GM19455 (cell line): ENCODE measurements around the gene TSPEAR.
"Not testable (repeated sequence)": the region's sequence is repeated elsewhere in the genome, so short reads cannot be mapped to it uniquely, and the experiment has no call there.

Experiments used
- ATAC-seq: cut with Tn5 transposase; IDR thresholded peaks from one replicate; pipeline ENCODE4 v1.9.1; 2021; ENCODE audit not compliant: unreplicated experiment

TSPEAR gene

DNA sequence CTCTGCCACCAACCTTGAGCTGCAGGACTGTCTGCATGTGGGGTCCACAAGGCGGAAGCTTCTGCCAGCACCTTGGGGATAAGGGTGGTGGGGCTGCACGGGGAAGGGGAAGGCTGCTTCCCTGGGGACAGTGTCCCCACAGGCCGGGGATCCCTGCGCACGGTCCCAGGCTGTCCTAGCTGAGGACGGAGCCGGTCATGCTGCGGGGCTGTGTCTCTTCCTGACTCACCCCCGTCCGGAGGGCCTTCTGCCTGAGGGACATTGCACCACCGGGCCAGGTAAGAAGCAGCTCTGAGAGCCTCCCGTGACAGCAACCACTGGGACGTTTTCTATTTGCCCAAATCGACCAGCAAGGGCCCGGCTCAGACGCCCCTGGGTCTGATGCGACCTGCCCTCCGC, 201.3 kb downstream of the TSPEAR start:
- ATAC-seq: no peak

DNA sequence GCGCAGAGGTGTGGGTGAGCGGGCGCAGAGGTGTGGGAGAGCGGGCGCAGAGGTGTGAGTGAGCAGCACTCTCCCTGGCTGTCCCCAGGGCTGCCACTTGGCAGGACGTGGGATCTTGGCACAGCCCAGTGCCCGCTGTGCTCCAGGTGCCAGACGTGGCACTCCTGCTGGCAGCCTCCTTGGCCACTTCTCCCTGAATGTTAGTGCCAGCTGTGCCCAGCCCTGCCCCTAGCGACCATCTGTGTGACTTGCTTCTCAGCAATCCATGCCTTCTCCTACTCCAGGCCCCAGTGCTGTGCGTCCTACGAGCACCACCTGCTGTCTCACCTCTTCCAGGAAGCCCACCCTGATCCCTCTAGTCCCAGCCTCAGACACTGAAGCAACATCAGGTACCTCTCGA, 201.8 kb downstream of the TSPEAR start:
- no peak for ATAC-seq

DNA sequence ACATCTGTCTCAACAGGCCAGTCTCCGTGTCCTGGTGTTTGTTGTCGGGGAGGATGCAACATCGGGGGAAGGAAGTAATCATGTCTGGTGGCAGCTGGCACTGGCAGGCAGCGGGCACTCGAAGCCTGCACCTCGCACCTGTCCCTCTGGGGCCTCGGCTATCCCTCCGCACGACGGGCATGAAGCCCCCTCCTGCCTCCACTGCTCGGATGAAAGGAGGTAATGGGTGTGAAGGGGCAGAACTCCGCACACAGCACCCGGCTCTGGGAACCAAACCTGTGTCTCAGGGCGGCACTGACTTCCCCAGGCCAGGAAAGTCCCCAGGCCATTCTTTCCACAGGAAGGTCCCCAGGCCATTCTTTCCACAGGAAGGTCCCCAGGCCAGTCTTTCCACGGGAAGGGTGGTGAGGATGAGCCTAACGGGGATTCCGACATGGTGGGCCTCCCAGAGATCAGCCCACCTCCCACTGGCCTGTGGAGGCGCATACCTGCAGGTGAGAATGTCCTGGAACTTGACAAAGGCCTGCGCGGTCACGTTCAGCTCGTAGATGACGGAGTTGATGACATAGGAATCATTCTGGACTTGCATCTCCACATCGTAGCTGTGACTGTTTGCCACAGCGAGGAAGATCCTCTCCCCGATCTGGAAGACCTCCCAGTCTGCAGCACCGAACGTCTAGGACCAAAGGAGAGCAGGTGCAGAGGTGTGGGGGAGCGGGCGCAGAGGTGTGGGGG, 202.5 kb downstream of the TSPEAR start:
- no peak for ATAC-seq

- no peak for ATAC-seq
These were observed 203.0 kb downstream of the TSPEAR start for GRCh38 chr21:44508426-44508710.

DNA sequence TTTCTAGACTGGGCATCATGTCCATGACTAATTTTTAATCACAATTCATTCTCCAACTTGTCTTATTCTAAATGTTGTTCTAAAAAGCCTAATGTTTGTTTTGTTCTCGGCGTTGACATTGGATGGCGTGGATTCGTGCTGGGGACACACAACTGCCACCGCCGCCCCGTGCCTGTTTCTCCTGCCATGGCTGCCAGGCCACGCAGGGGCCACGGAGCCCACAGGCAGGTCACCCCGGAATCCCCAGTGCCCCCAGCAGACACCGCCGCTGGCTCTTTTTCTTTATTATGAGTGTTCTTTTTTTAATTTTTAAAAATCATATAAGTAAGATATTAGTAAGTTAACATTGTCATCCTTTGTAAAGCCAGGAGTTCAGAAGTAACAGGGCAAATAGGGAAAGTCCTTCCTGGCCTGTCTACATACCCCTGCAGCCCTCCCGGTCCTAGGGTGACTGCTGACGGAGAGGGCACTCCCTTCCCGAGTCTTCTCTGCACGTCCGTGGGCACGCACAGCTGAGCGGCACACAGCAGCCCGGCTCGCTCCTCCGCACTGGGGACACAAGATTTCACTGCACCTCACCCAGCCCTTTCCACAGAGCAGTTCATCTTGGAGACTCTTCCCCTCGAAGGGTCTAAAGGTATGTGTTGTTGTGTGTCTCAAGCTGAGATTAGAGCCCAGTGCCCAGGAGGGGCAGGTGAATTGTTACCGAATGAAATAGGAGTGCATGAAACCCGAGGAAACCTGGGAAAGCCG, 203.5 kb downstream of the TSPEAR start:
- no peak for ATAC-seq

DNA sequence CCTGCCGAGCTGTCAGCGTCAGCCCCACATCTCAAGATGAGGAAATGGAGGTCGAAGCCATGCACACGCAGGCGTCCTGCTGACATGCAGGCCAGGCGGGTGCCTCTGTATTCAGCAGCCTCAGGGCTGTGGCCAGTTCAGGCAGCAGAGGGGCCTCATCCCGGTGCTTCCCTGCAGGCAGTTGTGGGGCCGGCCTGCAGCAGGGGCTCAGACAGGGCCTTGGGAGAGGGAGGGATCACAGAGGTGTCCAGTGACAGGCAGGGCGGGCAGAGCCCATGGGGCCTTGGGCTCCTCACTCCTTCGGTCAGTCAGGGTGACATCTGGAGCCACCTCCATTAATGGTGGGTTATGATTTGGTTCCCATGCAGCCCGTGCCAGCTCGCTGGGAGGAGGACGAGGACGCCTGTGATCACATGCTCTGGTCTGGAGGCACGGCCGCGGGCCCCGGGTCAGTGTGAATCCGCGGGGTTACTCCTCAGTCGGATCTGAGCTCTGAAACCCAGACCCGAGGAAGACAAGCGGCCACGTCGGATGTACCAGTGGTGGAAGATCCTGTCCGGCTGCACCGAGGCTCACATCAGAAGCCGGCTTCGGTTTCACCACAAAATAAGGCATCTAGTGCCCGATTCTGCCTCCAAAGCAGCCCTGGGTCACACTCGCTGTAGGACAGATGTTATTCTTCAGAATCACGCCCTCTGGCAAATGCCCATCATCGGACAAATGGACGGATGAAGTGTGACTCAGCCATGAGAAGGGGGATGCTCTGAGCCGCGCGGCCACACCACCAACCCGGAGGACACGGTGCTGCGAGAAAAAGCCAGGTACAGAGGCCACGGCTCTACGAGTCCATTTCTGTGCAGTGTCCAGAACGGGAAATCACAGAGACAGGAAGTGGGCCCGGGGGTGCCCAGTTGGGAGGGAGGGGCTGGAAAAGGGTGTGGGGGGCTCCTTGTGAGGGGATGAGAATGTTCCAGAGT, 204.8 kb downstream of the TSPEAR start:
- ATAC-seq: no peak

- no peak for ATAC-seq
These were observed 205.6 kb downstream of the TSPEAR start for GRCh38 chr21:44505673-44506278.

DNA sequence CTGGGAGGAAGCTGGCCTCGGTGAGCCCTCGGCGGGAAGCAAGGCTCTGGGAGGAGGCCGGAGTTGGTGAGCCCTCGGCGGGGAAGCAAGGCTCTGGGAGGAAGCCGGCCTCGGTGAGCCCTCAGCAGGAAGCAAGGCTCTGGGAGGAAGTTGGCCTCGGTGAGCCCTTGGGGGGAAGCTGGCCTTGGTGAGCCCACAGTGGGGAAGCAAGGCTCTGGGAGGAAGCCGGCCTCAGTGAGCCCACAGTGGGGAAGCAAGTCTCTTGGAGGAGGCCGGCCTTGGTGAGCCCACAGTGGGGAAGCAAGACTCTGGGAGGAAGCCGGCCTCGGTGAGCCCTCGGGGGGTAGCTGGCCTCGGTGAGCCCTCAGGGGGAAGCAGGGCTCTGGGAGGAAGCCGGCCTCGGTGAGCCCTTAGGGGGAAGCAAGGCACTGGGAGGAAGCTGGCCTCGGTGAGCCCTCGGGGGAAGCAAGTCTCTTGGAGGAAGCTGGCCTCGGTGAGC, 207.4 kb downstream of the TSPEAR start:
- ATAC-seq: no peak

- ATAC-seq: not testable (repeated sequence)
These were observed 208.1 kb downstream of the TSPEAR start for GRCh38 chr21:44503006-44503889.

GRCh38 chr21:44502171-44502958, 209.0 kb downstream of the TSPEAR start:
- no peak for ATAC-seq

- ATAC-seq: no peak
These were observed 211.3 kb downstream of the TSPEAR start for GRCh38 chr21:44500111-44500510.

DNA sequence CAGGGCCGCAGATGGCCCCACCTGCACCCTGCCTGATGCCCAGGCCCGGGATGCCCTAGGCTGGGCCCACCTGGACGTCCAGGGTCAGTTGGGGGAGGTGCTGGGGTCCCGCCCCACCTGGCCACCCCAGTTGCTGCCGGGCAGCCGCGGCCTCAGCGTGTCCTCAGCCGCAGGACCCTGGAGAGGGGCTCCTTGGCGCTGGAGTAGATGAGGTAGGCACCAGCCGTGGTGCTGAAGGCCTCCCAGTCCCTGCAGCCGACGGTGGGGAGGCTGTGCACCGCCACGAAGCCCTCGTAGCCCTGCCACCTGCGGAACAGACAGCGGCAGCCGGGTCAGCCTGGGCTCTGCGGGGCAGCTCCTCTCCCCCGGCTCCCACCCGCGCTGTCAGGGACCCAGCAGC, 211.7 kb downstream of the TSPEAR start:
- ATAC-seq: no peak

DNA sequence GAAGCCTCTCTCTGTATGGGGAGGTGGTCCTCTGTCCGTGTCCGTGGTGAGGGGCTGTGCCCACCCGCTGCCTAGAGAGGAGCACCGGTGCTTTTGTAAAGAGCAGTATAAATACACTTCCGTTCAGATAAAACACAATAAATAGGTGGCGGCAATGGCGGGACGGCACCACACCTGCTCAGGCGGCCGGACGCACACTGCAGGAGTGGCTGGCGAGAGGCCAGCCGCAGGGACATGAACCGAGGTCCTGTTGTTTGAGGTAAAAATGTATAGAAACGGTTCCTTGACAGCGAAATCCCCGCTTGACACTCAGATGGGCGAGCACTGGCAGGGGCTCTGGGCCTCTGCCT, 212.2 kb downstream of the TSPEAR start:
- no peak for ATAC-seq

GRCh38 chr21:44498280-44499210, 212.8 kb downstream of the TSPEAR start:
- no peak for ATAC-seq

- ATAC-seq: no peak
These were observed 213.7 kb downstream of the TSPEAR start for GRCh38 chr21:44497703-44498126.

DNA sequence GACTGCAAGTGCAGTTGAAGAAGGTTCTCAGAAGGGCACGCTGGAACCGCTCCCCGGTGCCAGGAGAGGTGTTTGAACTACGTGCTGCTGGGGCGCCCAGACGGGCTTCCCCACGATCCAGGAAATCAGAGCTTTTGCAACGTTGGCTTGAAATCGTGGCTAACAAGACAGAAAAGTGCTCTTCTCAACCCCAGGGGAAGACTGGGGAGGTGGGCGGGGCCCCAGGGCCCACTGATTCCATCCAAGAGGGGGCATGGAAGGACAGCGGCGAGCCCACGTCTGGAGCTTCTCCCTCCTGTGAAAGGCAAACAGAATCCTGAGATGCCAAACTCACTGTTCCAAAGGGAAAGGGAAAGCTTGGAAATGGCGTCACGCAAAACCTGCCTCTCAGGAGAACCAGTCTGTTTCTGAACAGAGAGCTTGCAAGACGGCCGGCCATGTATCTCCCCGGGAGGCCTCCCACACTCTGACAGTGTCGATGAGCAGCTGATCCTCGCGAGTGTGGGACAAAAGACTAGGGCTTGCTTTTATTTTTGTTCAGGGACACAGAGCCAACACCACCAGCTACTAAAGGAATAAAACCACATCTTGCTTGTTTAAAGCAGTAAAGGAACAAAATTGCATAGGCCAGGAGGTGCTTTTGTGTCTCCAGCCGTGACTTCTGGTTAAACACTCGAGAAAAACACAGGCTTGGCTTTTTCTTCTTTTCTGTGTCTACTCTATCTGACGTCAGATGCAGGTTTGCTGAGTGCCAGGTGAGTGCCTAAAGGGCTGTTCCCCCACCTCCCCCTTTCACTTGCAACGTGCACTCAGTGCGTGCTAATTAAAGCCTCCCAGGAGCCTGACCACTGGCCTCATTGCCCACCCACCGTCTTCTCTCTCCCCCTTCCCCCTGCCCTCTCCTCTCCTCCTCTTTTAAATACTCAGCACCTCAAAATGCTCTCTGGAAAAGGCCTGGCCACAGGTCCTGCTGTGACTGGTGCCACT, 214.5 kb downstream of the TSPEAR start:
- ATAC-seq: no peak
